Measurements from ENCODE around the gene TF. TPM values are rescaled to one million over a fixed set of nuclear protein-coding genes. Genes with fewer than 3 reads are reported as not detected.

Gene TF
- total RNA-seq, 1 experiment from 2014 or later, result 0.09 TPM

DNA sequence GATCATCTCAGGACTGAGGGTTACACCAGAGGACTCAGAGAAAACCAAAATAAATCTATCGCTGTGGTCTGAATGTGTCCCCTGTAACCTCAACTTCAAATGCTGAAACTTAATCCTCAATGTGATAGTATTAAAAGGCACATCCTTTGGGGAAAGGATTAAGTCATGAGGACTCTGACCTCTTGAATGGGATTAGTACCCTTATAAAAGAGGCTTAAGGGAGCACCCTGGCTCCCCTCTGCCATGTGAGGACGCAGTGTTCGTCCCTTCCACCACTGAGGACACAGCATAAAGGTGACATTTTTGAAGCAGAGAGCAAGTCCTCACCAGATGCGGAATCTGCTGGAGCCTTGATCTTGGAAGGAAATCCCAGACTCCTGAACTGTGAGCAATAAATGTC is 98.9 kb downstream of the TF start:
- Histone ChIP-seq H3T11ph (ENCODE audit: low read length) (no peak overlapping the region), H3K4ac (ENCODE audit: low read depth, low read length) (no peak overlapping the region), H2BK5ac (ENCODE audit: insufficient read length, low read length) (no peak overlapping the region), H2BK20ac (ENCODE audit: low read depth, low read length, poor library complexity, severe bottlenecking) (no peak overlapping the region), H3K27ac (ENCODE audit: insufficient read length, low read depth, low read length) (no peak overlapping the region), H3K23ac (ENCODE audit: insufficient read length, low read depth, low read length) (no peak overlapping the region), H3K4me2 (ENCODE audit: insufficient read depth, insufficient read length, low read length) (no peak overlapping the region), H4K8ac (replicated peaks; ENCODE audit: insufficient read length, low read depth, low read length) (no peak overlapping the region), H3K18ac (ENCODE audit: insufficient read length, low read depth, low read length) (no peak overlapping the region), H2BK12ac (ENCODE audit: insufficient read length, low read depth, low read length) (no peak overlapping the region), H2BK120ac (ENCODE audit: low read depth, low read length, poor library complexity, severe bottlenecking) (no peak overlapping the region), H3K79me1 (ENCODE audit: insufficient read depth, low read depth, low read length, poor library complexity, severe bottlenecking) (no peaks in the 10 kb centered on the region), H2BK15ac (ENCODE audit: low read depth, low read length) (no peak overlapping the region), H4K91ac (ENCODE audit: insufficient read length, low read depth, low read length) (no peak overlapping the region), H3K14ac (ENCODE audit: insufficient read depth, low read length) (no peak overlapping the region), H4K20me1 (ENCODE audit: control insufficient read depth, insufficient read depth, insufficient read length) (no peaks in the 10 kb centered on the region), H3K4me1 (ENCODE audit: insufficient read depth, low read length) (no peaks in the 10 kb centered on the region), H3K79me2 (ENCODE audit: insufficient read depth, low read length) (no peaks in the 10 kb centered on the region), H3K23me2 (ENCODE audit: insufficient read length, low read depth, low read length, poor library complexity, severe bottlenecking) (no peaks in the 10 kb centered on the region), H3K27me3 (ENCODE audit: insufficient read depth, low read length) (no peaks in the 10 kb centered on the region), H2AK5ac (ENCODE audit: insufficient read length, low read length) (no peak overlapping the region), H3K56ac (ENCODE audit: insufficient read length, low read depth, low read length) (no peak overlapping the region), H3K9me3 (ENCODE audit: control insufficient read depth, low read depth, low read length) (no peaks in the 10 kb centered on the region), H3K9ac (ENCODE audit: extremely low read depth, insufficient read length, low read length) (no peak overlapping the region), H4K5ac (ENCODE audit: insufficient read length, low read depth, low read length) (no peak overlapping the region), H2AFZ (ENCODE audit: low read length) (no peak overlapping the region)
- Mint-ChIP-seq H3K27ac (no peak overlapping the region), H3K36me3 (ENCODE audit: insufficient read depth in 1 of 3, low read depth in 3 of 3) (no peaks in the 10 kb centered on the region), H3K27me3 (ENCODE audit: low read depth) (no peaks in the 10 kb centered on the region; the same call in 1 of the 2 replicates), H3K4me1 (peaks cover 5 to 6% of the 10 kb centered on the region in 2 experiments; a peak in 1 of 4 replicates), H3K9me3 (no peaks in the 10 kb centered on the region), H3K4me3 (no peak overlapping the region)
- no peak for DNase-seq
- TF ChIP-seq CTCF (conservative IDR thresholded peaks at IDR 0.05), result no peak
- no CpG with 5 or more reads among the region's 4 CpGs for WGBS (ENCODE audit: extremely low coverage, insufficient read length, low lambda C conversion rate)

Other genes starting within 250 kb of the TF start
- gene CDV3, start 172.7 kb upstream of the TF start, total RNA-seq (2021), result 167 and 173 TPM in 2 replicates
- gene TOPBP1, start 84.5 kb upstream of the TF start, total RNA-seq (2021), result 47.4 and 51.5 TPM in 2 replicates
- 53.7 and 54.8 TPM in 2 replicates for gene SRPRB, start 59.4 kb downstream of the TF start, total RNA-seq (2021)
- 12.3 and 14.8 TPM in 2 replicates for gene RAB6B, start 149.5 kb downstream of the TF start, total RNA-seq (2021)

Data from H9 (cell line).